ENCODE measurements around the gene TUBGCP6.

Gene TUBGCP6

DNA sequence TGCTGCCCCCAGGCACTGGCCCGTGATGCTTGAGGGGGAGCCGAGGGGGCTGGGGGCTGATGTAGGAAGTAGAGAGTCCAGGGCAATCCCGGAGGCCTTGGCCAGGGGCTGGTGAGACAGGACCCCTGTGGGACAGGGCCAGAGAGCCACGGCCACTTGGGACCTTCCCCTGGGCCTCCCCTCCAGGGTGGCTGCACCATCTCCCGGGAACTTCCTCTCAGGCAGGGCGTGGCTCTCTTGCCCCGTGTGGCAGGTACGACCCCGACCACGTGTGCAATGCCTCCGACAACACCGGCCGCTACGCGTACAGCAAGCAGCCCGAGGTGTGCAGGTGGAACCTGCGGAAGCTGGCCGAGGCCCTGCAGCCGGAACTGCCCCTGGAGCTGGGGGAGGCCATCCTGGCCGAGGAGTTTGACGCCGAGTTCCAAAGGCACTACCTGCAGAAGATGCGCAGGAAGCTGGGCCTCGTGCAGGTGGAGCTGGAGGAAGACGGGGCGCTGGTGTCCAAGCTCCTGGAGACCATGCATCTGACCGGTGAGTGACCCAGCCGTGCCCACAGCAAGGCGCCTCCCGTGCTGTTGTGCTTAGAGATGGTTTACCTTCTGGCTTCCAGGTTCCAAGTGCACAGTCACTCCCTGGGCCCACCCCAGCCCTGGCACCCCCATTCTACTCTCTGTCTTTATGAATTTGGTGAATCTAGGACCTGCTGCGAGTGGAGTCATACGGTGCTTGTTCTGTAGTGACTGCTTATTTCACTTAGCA is 34.3 kb downstream of the TUBGCP6 start:
- Mint-ChIP-seq H3K36me3 (ENCODE audit: low read depth) (peaks cover 50% of the 10 kb centered on the region), H3K27me3 (ENCODE audit: low read depth, poor library complexity) (no peaks in the 10 kb centered on the region), H3K9me3 (no peaks in the 10 kb centered on the region), H3K4me3 (no peak overlapping the region), H3K27ac (no peak overlapping the region), H3K4me1 (peaks cover 11% of the 10 kb centered on the region)
- no peak for DNase-seq
- TF ChIP-seq, protein P1, sequence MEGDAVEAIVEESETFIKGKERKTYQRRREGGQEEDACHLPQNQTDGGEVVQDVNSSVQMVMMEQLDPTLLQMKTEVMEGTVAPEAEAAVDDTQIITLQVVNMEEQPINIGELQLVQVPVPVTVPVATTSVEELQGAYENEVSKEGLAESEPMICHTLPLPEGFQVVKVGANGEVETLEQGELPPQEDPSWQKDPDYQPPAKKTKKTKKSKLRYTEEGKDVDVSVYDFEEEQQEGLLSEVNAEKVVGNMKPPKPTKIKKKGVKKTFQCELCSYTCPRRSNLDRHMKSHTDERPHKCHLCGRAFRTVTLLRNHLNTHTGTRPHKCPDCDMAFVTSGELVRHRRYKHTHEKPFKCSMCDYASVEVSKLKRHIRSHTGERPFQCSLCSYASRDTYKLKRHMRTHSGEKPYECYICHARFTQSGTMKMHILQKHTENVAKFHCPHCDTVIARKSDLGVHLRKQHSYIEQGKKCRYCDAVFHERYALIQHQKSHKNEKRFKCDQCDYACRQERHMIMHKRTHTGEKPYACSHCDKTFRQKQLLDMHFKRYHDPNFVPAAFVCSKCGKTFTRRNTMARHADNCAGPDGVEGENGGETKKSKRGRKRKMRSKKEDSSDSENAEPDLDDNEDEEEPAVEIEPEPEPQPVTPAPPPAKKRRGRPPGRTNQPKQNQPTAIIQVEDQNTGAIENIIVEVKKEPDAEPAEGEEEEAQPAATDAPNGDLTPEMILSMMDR (IDR thresholded peaks at IDR 0.05): no peak

DNA sequence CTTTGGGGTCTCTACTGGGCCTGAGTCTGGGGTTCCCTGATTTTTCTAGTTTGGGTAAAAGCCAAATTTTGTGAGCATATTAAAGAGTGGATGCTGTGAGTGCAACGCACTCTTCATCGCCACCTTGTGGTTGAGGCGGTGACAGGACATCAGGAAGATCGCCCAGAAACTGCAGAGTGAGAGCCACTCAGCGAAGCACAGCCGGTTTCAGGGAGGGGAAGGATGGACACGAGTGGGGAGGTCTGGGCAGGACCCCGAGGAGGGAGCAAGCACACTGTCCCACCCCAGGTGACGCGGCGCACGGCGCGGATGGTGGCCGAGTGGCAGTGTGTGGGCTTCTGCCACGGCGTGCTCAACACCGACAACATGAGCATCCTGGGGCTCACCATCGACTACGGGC is 34.9 kb downstream of the TUBGCP6 start:
- Mint-ChIP-seq H3K4me3 (no peak overlapping the region), H3K9me3 (no peaks in the 10 kb centered on the region), H3K36me3 (ENCODE audit: low read depth) (peaks cover 53% of the 10 kb centered on the region), H3K27me3 (ENCODE audit: low read depth, poor library complexity) (no peaks in the 10 kb centered on the region), H3K27ac (peak overlapping the region; percentile 84), H3K4me1 (peaks cover 17% of the 10 kb centered on the region)
- peak; percentile 69 for DNase-seq
- TF ChIP-seq, protein P1 (IDR thresholded peaks at IDR 0.05): peak; percentile 81

GRCh38 chr22:50208939-50209892 is 35.6 kb downstream of the TUBGCP6 start:
- Mint-ChIP-seq H3K27ac (no peak overlapping the region), H3K36me3 (ENCODE audit: low read depth) (peaks cover 53% of the 10 kb centered on the region), H3K27me3 (ENCODE audit: low read depth, poor library complexity) (no peaks in the 10 kb centered on the region), H3K4me1 (peaks cover 20% of the 10 kb centered on the region), H3K9me3 (no peaks in the 10 kb centered on the region), H3K4me3 (no peak overlapping the region)
- no peak for DNase-seq
- TF ChIP-seq, protein P1 (IDR thresholded peaks at IDR 0.05): no peak

GRCh38 chr22:50208430-50208938 is 36.3 kb downstream of the TUBGCP6 start:
- no peaks in the 10 kb centered on the region for H3K27me3 Mint-ChIP-seq (ENCODE audit: low read depth, poor library complexity)
- no peak for DNase-seq

GRCh38 chr22:50207383-50208140 is 37.3 kb downstream of the TUBGCP6 start:
- peaks cover 13% of the 10 kb centered on the region for H3K9me3 Mint-ChIP-seq

More at GRCh38 chr22:50208430-50208938, 36.3 kb downstream of the TUBGCP6 start:
- peaks cover 6% of the 10 kb centered on the region for H3K9me3 Mint-ChIP-seq
- H3K27ac Mint-ChIP-seq: no peak overlapping the region
- peaks cover 53% of the 10 kb centered on the region for H3K36me3 Mint-ChIP-seq (ENCODE audit: low read depth)
- peaks cover 20% of the 10 kb centered on the region for H3K4me1 Mint-ChIP-seq
- no peak overlapping the region for H3K4me3 Mint-ChIP-seq
- TF ChIP-seq, protein P1 (IDR thresholded peaks at IDR 0.05): no peak

More at GRCh38 chr22:50207383-50208140, 37.3 kb downstream of the TUBGCP6 start:
- Mint-ChIP-seq H3K27me3 (ENCODE audit: low read depth, poor library complexity) (no peaks in the 10 kb centered on the region), H3K4me1 (peaks cover 27% of the 10 kb centered on the region), H3K4me3 (no peak overlapping the region), H3K36me3 (ENCODE audit: low read depth) (peaks cover 53% of the 10 kb centered on the region), H3K27ac (no peak overlapping the region)
- no peak for DNase-seq
- TF ChIP-seq, protein P1 (IDR thresholded peaks at IDR 0.05): no peak

All from nephron progenitor cell (in vitro differentiated cells).